NCI-H2107 (cell line): ENCODE data around the gene TENM4.

Source experiments
- DNase-seq: peaks from one replicate; lab custom pipeline; 2025; lab: John Stamatoyannopoulos, UW

The TENM4 gene

DNA sequence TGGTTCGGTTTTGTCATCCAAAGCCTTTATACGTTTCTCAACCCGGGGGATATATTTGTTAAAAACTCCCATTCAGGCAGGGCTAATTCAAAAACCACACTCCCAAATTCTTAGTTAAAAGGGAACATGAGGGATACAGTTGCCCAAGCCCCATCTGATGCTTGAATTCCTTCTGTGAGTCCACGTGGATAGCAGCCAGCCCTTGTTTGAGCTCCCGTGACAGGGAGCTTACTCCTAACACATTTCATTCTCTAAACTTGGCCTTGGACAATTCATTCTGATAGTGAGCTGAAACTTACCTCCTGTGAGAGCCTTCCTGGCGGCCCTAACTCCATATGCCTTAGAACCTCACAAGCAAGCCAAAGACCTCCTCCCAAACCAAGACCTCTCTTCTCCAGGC lies 357.5 kb downstream of the TENM4 start:
- no peak for DNase-seq

DNA sequence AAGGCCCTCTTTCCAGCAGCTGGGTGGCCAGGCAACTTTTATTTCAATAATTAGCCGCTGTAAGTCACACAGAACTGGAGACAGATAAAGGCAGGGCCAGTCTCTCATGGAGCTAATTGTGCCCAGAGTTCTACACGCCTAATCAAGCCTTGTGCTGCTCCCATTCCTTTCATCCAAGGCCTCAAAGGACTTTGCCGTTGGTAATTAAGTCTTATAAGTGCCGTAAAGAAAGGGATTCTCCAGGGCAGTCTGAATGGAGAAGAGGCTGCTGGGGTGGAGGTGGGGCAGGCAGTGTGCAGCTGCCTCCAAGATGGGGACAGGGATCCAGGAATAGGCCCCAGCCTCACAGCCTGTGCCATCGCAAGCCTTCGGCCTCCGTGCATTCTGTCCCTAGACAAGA lies 357.9 kb downstream of the TENM4 start:
- DNase-seq = no peak

DNA sequence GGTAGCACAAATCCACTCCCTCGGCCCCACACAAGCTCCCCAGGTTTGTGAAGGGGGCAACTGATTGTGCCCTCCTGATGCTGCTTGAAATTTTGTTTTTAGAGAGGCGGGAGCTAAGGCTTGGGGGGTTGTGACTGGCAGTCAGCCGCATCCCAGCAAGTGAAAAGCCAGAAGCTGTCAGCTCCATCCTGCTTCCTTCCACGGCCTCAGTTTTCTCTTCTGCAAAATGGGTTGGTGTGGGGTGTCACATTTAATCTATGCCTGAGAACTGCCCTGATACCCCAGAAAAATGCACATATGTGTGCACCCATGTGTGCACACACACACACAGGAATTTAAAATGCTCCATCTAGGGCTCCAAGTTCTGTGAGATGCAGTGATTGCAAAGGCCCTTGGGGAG lies 358.6 kb downstream of the TENM4 start:
- no peak for DNase-seq

DNA sequence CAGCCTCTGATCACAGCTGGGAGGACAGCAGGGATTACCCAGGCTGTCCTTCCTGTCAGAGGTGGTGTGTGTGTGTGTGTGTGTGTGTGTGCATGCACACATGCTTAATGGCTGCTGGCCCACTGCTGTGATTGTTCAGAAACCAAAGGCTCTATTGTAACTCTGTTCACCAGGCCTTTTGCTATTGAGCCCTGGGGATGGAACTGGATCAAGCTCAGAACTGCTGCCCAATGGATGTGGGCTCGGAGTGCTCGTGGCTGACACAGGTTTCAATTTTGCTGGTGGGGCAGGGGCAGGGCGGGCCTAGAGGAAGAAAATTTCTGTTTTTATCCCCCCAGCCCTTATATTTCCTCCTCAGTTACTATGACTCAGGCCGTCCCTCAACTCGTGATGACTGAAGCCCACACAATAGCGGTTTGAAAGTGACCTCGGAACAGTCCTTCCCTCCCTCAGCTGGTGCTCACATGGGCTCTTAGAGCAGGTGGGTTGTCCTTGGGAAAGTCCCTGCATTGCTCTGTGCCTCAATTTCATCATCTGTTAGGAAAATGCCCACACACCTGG lies 359.3 kb downstream of the TENM4 start:
- no peak for DNase-seq

DNA sequence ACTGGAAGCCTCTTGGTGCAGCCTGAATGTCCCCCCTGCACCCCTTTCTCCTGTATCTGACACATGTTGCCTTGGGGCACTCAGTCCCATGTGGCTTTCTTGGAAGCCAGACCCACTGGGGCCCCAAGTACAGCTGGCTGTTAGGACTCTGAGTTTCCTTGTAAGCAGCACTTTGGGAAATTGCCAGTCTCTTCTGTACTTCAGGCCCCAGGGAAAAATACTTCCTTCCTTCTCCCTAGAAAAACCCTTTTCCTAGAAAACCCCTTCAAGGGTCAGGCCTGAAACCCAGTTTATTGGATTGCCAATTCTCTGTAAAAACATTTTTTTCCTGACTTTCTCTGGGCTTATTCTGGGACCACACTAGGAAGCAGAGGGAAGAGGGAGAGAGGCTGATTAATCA lies 360.3 kb downstream of the TENM4 start:
- no peak for DNase-seq

DNA sequence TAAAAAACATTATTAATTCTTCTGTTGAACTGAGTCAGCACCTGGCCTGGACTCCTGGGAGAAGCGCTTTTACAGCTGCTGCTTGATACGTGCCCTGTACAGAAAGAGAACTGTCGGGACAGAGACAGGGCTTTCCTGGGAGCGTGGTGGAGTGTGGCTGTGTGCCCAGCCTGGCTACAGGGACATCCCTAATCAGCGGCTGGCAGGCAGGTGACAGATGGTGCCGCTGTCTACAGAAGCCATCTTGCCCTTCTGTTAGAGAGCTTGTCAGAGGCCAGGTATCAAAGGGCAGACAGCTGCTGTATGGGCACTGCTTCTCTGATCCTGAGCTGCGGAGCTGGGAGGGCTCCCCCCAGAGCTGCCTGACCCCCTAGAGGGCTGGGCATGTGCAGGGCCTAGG lies 361.8 kb downstream of the TENM4 start:
- DNase-seq = no peak

DNA sequence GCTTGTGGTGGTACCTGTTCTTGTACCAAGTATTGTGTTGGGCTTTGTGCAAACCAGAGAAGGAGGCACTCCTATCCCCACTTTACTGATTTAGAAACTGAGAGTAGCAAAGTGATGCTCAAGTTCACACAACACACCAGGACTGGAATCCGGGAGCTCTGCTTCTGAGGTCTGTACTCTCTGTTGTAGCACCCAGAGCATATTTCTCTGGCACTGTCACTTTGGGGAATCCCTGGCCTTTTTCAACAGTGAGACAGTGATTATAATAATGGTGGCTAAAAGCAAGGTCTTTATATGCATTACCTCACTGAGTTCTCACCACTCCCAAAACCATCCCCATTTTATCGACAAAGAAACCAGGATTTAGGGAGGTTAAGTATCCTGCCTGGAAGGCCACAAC lies 362.4 kb downstream of the TENM4 start:
- no peak for DNase-seq

DNA sequence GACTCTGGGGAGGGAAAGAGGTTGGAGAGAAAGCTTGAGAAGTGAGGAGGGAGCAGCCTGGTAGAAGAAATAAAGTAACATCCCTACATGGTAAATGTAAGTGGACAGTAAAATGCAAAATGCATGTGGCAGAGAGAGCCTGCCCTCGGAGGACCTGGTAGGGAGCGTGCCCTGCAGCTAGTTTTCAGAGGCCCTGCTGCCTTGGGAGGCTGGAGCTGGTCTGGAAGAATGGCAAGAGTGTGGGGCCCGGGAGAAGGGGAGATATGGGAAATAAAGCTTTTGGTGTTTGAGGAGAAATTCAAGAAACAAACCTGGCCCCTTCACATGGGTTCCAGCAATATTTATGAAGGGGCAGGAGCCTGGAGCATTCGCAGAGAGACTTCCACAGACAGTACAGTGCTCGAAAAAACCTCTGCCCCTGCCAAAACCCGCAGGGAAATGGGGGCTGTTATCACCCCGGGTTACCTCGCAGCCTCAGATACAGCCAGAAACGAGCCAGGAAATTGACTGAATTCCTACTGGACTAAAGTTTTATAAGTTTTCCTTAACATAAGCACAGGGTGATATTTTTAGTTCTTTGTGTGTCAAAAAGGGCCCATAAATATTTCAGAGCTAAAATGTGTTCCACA lies 363.0 kb downstream of the TENM4 start:
- DNase-seq = no peak

DNA sequence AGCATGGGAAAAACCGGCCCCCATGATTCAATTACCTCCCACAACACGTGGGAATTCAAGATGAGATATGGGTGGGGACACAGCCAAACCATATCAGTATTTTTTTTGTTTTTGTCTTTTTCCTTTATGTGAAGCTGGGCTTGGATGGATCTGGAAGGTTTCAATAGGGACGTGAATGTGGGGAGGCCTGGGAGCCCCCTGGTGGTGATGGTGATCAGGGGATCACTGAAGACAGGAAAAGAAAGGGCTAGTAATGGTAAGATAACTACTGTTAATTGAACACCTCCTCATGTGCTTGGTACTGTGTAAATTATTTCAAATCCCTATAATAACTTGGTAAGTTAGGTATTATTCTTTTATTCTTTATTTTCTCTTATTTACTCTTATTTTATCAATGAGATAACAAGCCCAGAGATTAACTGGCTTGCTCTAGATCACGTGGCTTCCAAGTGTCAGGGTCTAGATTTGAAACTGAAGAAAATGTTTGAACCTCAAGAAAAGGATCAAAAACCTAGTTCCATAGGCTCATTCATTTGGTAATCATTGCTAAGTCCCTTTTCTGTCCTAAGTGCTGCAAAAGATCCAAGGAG lies 364.2 kb downstream of the TENM4 start:
- no peak for DNase-seq

DNA sequence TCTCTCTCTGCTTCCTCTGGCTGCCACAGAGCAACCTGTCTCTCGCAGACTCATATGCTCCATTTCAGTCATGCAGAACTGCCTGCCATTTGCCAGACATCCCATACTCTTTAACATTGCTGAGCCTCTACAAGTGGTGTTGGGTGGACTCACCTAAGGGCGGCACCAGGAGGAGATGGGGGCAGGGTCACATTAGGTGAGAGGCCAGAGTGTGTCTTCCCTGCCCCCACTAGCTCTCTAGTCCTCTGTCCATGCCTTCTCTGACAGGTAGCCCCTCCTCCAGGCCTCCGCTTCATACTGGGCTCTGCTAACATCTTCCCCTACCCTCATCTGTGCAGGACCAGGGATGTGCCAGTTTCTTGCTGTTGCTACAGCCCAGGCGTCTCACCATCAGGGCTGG lies 366.3 kb downstream of the TENM4 start:
- no peak for DNase-seq

DNA sequence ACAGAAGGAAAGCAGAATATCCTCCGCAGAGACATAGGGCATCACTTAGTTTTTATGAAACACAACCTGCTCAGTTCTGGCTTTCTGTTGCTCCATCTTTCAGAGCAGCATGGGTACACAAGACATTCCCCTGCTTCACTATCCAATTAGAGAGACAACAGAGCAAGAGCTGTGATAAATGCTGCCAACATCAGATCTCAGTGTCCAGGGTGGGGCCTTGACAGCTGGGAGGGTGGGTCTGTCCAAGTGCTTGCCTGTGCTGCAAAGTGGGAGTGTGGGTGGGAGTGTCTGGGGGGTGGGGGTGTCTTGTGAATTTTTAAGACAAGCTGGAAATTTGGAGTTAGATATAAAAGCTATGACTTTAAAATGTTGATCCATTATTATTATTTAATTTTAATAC lies 369.6 kb downstream of the TENM4 start:
- DNase-seq = no peak

DNA sequence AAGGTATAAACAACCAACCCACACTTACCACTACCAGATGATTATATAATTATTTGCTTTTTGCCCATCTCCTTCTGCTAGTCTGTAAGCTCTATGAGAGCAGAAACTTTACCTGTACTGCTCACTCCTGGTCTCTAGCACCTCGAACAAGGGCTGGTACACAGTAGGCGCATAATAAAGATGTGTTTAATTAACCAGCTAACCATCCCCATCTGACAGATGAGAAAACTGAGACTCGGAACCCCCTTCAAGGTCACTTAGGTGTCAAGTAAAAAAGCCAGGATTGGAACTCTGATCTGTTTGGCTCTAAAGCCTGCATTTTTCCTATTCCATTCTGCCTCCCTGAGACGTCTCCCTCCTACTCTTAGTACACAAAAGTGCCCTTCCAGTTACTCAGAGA lies 370.3 kb downstream of the TENM4 start:
- no peak for DNase-seq

DNA sequence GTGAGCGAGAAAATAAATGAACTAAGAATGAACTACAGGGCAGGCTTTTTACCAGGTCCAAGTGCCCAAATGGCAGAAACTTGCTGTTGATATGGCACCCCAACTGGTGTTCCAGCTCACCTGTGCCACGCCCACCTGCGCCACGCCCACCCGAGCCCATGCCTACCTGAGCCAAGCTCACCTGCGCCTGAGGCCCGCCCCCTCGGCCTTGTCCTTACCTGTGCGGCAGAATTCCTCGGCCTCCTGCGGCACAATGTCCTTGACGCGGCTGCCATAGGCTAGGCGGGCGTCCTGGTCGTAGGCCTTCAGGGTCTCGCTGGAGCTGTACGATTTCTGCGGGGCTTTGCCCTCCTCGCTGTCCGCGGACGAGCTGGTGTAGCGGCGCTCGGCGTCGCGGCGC lies 371.3 kb downstream of the TENM4 start:
- DNase-seq = no peak

DNA sequence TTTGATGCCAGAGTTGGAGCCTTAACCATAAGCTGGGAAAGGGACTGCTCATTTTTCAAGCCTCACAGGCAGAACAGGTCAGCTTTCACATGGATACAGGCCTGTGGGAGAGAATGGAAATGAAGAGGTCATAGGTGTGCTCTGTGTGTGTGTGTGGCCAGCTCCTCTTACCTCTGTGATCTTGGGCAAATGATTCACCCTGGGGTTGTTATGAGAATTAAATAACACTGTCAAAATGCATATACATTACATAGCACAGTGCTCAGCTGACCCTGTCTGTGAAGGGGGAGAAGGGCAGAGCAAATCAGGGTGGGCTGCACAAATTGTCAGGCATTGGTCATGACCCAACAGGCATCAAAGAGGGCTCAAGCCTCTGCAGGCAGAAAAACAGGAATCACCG lies 372.5 kb downstream of the TENM4 start:
- no peak for DNase-seq

DNA sequence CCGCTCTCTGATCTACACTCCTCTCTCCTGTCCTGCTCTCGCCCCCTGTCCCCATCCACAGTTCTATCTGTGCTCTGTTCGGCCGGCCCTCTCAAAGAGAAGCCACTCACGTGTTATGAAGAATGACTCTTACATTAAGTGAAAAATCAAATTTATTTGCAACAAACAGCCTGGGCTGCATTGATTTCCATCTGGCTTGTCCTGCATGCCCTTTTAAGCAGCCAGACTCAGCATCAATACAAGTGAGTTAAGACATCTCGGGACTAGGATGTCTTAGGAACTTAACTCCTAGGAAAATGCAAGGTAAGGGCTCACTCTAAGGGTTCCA lies 373.5 kb downstream of the TENM4 start:
- DNase-seq = no peak

DNA sequence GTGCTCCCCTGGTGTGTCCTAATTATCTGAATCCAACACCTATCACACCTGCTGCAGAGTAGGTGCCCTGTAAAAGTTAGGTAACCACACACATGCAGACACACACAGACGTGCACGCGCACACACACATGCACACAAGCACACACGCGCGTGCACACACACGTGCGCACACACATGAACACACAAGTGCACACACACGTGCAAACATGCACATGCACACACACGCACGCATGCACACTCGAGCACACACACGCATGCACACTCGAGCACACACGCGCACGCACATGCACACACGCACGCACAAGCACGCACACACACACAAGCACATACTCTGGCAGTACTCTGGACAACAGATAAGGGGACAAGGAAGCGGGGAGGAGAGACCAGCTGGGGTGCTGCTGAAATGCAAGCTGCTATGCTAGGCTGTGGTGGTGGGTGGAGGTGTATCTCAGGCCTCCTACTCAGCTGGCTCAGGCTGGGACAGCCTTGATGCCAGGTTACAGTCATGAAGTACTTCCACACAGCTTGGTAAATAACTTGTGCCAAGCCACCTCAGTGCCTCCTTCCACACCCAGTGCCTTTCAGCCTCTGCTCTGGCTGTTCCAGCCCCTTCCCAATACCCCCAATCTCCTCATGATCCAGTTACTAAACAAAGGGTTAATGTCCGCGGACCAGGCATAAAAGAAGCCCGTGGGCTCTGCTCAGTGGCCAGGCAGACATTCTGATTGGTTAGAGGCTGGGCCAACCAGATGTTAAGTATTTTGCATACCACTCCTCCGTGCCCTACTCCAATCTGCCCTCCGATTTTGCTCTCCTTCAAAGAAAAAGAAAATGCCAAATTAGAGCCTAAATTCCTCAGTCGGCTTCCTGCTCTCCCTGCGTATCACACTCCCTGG lies 374.1 kb downstream of the TENM4 start:
- DNase-seq = no peak

DNA sequence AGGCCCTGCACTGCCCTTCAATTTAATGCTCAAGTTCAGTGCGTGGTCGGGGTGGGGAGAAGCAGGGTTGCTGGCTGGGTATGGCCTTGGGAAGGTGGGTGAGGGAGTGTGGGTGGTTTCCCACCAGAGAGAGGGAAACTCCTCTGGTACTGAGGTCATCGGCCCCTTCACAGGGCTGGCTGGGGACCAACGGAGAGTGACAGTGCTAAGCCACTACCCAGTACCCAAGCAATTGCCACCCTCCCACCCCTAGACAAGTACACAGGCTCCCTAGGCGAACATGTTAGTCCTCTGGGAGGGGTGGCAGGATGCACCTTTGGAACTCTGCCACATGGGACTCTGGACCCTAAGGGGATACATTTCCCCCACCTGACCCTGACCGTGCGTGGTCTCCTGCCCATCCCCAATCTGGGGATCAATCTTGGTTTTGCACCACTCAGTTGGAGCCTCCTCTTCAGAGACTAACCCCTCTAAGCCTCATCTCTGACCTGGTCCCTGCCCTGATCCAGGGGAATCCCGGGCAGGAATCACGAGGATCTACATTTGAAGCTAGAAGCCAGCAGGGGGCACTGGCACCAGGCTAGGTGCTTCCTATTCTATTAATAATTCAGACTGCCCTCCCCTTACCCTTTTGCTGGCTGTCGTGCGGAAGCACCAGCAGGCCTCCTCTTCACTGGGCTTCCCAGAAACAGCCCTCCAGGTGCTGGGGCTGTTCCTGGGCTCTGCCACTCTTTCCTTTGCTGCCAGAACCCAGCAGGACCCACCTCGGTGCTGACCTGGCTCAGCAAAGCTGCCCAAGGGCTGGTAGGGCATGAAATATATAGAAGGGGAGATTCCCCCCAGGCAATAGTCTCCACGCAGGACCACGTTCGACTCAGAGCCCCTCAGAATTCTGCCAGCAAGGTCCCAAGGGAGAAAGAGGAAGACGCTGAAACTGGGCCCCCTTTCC lies 377.7 kb downstream of the TENM4 start:
- no peak for DNase-seq

DNA sequence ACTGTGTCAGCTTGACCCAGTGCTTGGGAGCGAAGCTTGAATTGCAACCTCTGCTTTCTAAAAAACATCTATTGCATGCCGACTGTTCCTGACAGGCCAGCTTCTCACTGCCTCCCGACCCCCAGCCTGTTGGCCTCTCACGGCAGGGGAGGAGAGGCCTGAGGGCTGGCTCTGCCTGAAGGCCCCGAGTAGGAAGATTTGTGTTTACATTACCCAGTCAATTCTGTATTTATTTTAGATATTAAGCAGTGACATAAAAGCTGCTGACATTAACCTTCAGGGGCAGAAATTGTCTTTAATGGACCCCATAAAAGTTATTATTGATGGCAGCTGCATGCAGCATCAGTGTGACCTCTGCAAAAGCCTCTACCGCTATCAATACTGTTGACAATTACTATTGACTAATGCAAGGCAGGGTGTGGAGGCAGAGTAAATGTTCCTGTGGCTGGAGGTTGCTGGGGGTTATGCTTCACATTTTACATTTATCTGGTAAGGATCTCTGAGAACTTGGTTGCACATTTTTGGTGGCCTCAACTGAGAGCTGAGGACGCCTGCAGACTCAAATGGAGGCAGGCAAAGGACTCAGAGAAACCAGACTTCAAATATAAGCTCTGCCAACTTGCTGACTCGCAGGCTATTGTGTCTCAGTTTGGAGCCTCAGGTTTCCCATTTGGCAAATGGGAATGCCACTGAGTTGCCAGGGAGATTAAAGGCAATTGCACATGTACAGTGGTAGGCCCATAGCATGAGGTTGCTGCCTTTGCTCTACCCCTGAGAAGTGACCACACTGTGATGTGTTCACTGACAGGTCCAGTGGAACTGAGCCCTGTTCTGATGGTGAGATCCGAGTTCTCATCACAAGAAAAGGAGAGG lies 380.5 kb downstream of the TENM4 start:
- DNase-seq = no peak

DNA sequence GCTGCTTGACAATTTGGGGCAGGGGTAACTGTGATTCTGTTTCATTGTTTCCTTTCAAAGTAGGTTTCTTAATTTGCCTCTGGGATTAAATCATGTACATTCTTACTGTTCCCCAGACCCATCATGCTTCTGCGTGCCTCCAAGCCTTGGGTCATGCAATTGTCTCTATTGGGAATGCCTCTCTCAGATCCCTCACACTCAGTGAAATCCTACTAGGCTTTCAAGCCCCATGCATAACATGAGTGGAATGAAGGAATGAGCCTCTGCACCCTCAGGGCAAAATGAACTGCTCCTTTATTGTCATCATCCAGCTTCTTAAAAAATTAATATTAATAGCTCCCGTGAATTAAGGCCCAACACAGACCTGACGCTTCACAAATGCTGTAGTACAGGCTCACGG lies 381.7 kb downstream of the TENM4 start:
- DNase-seq = no peak

DNA sequence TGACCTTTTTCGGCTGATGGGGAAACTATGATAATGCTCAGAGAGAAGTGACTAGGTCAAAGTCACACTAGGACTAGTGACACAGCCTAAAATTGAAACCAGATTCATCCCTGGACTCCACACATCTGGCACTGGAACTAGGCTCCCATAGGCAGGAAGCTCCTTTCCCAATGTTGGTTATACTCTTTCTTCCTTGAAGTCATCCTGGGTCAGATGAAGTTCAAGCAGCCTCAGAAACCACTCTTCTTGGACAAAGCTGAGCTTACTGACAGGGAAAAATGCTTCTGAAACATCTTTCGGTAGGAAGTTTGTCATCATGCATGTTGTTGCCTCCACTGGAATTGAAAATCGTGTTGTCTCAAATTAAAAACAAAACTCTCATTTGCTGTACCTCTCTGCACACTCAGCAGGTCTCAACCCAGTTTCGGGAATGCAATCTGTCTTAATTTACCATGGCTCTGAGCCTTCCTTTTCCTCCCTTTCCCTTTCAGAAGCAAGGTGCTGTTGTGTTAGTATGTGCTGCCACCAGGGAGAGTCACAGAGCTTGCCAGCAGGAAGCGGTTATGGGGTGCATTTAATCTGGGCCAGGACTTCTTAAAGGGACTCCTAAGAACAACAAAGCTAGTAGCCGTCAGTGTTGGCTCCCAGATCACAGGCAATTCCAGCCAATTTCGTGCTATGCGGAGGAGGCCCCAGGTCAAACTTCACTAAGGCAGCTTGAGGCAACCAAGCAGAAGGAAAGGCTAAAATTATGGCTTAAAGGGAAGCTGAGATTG lies 384.8 kb downstream of the TENM4 start:
- DNase-seq = no peak
